GF-D8 (cell line): ENCODE results near the gene ZEB2.
"Not testable (repeated sequence)": the region's sequence is repeated elsewhere in the genome, so short reads cannot be mapped to it uniquely, and the experiment has no call there.

ENCODE experiments used
- DNase-seq: peaks from one replicate; lab custom pipeline; 2025; lab: John Stamatoyannopoulos, UW

ZEB2 gene

DNA sequence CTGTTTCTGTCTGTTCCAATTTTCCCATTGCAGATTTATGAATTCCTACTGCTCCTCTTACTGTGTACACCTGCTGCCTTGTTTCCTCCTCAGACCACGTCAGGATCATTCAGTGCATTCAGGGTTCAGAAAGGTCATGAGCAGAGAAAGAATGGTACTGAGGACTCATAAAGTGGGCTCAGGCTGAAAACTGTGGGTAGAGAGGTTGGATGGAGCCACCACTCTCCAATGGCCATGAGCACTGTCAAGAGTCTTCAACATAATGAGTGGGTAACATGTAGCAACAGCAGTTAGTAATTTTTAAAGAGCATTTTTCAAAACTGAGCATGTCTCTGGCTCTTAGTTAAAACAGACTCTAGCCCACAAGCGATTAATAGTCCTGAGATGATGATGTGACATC is 138.2 kb downstream of the ZEB2 start:
- DNase-seq: no peak

- no peak for DNase-seq
These were observed 140.0 kb downstream of the ZEB2 start for GRCh38 chr2:144379851-144380311.

GRCh38 chr2:144378551-144378950 is 141.4 kb downstream of the ZEB2 start:
- DNase-seq: no peak

DNA sequence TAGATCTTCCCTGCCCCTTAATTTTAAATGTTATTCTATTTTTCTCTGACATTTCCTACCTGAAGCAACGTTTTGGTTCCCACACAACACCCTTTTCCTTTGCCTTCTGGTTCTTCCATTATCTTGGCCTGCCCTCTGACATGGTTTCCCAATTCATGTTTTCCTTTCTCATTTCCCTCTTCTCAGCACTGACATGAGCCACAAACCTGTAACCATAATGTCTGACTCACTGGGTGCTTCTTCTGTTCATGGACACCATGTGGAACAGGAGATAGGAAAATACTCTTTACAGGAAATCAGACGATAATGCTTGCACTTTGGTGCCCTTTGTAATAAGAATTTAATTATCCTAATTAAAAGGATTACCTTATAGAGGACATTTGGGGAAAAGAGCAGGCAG is 142.0 kb downstream of the ZEB2 start:
- no peak for DNase-seq

DNA sequence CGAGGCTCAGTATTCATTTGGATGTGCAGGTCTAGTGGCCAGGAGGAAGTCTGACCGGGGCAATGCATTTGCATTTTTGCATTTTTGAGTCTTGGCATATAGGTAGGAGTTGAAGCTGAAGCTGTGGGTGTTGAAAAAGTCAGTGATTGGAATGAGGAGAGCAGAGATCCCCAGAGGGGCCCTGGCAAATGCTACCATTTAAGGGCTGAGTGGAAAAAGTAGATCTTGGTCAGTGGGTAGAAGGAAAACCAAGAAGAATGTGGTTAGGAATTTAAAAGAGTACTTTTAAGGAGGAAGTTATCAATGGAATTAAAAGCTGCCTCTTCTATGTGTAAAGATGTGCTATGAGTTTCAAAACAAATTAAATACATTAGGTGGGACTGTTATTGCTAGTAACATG is 143.0 kb downstream of the ZEB2 start:
- DNase-seq: no peak

DNA sequence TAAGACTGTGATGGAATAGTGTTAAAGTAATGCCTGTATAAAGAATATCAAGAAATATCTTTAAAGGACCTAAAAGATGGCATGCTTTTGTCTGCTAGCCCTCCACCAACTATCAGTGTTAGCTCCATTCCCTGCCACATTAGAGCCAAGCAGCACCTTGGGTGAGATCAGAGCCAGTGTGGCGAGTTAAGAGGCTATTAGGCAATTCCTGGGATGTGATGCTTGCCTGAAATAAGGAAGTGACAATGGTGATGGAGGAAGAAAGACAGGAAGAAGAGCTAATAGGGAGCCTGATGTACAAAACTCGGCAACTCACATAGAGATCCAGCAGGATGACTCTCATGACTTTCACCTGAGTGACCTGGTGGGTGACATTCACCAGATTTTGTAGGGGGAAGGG is 143.5 kb downstream of the ZEB2 start:
- DNase-seq: no peak

- DNase-seq: no peak
These were observed 145.7 kb downstream of the ZEB2 start for GRCh38 chr2:144374163-144374661.

DNA sequence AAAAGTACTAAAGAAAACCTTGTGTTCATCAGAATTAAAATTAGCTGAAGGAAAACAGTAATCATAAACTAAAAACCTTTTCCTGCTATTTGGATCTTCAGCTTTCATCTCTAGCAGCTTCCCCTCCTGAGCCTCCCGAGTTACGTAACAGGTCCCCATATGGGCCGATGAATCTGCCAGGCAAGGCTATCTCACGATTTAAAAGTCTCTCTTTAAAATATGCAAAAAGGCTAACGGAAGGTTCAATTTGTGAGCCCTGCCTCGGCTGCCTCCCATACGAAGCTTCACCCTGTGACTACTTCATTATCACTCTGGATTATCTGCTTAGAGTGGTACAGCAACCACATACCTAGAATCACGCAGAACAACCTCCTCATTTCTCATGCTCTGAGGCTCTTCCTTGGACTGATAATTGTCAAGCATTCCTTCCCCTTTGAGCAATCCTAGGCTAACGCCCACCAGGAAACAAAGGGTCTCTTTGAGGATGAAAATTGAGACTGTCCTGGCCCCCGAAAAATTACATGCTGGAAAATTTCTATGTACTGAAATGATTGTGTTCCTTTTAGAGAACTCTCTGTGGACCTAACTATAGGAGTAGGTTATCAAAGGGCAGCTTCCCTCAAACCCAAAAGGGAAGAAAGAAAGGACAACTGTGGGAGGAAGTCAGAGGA is 147.4 kb downstream of the ZEB2 start:
- no peak for DNase-seq

- no peak for DNase-seq
These were observed 148.9 kb downstream of the ZEB2 start for GRCh38 chr2:144370937-144371584.

- no peak for DNase-seq
These were observed 150.5 kb downstream of the ZEB2 start for GRCh38 chr2:144369416-144369815.

GRCh38 chr2:144366825-144367429 is 153.0 kb downstream of the ZEB2 start:
- no peak for DNase-seq

- DNase-seq: no peak
These were observed 154.8 kb downstream of the ZEB2 start for GRCh38 chr2:144364944-144365738.

- DNase-seq: not testable (repeated sequence)
These were observed 155.7 kb downstream of the ZEB2 start for GRCh38 chr2:144364247-144364646.

- no peak for DNase-seq
These were observed 157.5 kb downstream of the ZEB2 start for GRCh38 chr2:144362401-144362800.

- no peak for DNase-seq
These were observed 158.2 kb downstream of the ZEB2 start for GRCh38 chr2:144361742-144362141.

GRCh38 chr2:144359684-144360083 is 160.2 kb downstream of the ZEB2 start:
- no peak for DNase-seq

- DNase-seq: no peak
These were observed 160.9 kb downstream of the ZEB2 start for GRCh38 chr2:144358979-144359541.

- DNase-seq: no peak
These were observed 161.4 kb downstream of the ZEB2 start for GRCh38 chr2:144358374-144358964.

DNA sequence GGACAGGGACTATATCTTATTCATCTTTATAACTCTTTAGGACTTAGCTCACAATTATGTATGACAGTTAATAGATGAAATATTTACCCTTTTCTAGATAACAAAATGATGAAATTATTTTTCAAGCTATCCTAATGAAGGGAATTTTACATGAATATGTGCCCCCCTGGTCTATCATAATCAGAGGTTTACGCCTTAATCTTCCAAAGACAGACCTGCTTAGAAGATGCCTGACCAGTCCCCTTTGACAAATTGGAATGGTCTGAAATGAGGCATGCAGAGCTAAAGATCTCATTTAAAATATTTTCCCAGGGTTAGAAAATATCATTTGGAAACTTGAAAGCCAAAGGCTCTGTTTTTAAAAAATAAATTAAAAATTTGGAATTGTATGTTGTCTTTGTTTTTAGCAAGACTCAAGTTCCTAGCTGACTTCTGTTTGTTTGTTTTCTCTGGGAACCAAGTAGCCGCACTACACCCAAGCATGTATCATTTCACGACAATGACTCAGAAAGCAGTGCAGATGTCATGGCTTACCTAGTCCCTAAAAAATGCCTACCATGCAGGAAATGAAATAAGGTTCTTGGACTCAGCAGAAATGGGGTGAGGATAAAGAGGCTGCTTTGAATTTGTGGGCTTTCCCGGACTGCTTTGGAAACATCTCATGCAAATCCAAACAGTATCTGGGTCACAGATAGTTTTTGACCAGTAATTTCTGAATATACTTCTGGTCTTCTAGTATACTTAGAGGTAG is 162.1 kb downstream of the ZEB2 start:
- no peak for DNase-seq

DNA sequence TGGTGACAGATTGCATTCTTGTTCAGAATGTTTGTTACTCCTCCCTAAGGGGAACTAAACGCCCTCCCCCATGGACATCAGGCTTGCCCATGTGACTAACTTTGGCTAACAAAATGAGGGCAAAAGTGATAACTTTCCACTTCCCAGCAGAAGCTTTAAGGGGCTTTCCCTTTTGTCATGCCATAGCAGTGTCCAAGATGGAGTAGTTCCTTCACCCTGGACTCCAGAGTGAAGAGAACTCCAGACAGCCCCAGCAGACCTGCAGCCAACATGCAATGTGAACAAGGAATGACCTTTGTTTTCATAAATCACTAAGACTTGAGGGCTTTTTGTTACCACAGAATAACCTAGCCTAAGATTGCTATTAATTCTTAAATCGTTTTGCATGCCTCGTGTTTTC is 163.5 kb downstream of the ZEB2 start:
- DNase-seq: no peak

DNA sequence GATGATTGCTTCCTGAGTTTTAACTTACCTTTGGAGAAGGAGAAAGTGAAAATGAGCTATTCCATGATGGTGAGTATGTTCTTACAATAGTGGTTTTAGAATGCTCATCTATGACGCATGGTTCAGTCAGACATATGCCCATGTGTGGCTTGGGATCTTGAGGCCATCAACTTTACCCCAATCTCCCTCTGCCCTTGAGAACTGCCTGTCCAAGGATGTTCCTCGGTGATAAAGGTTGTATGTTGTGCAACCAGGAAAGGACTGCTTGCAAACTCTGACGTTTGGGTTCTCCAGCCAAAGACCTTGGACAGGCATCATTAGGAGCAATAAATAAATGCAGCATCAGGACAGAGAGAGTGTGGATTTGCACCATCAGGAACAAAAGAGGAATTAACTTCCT is 165.0 kb downstream of the ZEB2 start:
- no peak for DNase-seq
